Hepatocyte (in vitro differentiated cells): ENCODE measurements around the gene DIPK1A. TPM values are rescaled to one million over a fixed set of nuclear protein-coding genes. Genes with fewer than 3 reads are reported as not detected.
A peak's percentile ranks its signal among the peaks of the same experiment; 100 is the strongest.

Source experiments
- DNase-seq: peaks from one replicate; pipeline ENCODE4 v3.0.0-alpha.2; 2016; ENCODE audit warnings: low spot score
- H2AFZ ChIP-seq: fragments of 200-600 bp; sonication (generic); 2 replicates; pipeline ENCODE4 v1.6.0; 2016; ENCODE audit warnings: antibody characterized with exemption, mild to moderate bottlenecking
- H3K27ac ChIP-seq: fragments of 200-600 bp; sonication (generic); 2 replicates; pipeline ENCODE4 v1.5.1; 2016; ENCODE audit warnings: mild to moderate bottlenecking
- H3K27me3 ChIP-seq: fragments of 200-600 bp; sonication (generic); 2 replicates; pipeline ENCODE4 v1.6.1; 2016
- H3K36me3 ChIP-seq: fragments of 200-600 bp; sonication (generic); replicated peaks from 2 replicates; pipeline ENCODE4 v1.5.1; 2016; ENCODE audit warnings: low read depth; ENCODE audit not compliant: insufficient read depth
- H3K4me1 ChIP-seq: fragments of 200-600 bp; sonication (generic); 2 replicates; pipeline ENCODE4 v1.5.1; 2016; ENCODE audit warnings: mild to moderate bottlenecking, moderate library complexity; ENCODE audit not compliant: insufficient read depth
- H3K4me2 ChIP-seq: fragments of 200-600 bp; sonication (generic); 2 replicates; pipeline ENCODE4 v1.6.0; 2016
- H3K4me3 ChIP-seq: fragments of 200-600 bp; sonication (generic); 2 replicates; pipeline ENCODE4 v1.5.1; 2016; ENCODE audit warnings: mild to moderate bottlenecking
- H3K79me2 ChIP-seq: fragments of 200-600 bp; sonication (generic); 2 replicates; pipeline ENCODE4 v1.6.0; 2017; ENCODE audit warnings: mild to moderate bottlenecking
- H3K9me2 ChIP-seq: fragments of 200-600 bp; sonication (generic); replicated peaks from 2 replicates; pipeline ENCODE4 v1.6.0; 2017; ENCODE audit warnings: mild to moderate bottlenecking; ENCODE audit not compliant: insufficient read depth
- H3K9me3 ChIP-seq: fragments of 200-600 bp; sonication (generic); 2 replicates; pipeline ENCODE4 v1.5.1; 2016; ENCODE audit warnings: low read depth, mild to moderate bottlenecking
- H4K20me1 ChIP-seq: fragments of 200-600 bp; sonication (generic); 2 replicates; pipeline ENCODE4 v1.6.0; 2016; ENCODE audit warnings: mild to moderate bottlenecking; ENCODE audit not compliant: insufficient read depth, poor library complexity, severe bottlenecking
- EZH2 ChIP-seq: fragments of 200-600 bp; sonication (generic); IDR thresholded peaks from 2 replicates; pipeline ENCODE4 v1.6.1; 2016; ENCODE audit warnings: antibody characterized with exemption, mild to moderate bottlenecking, borderline replicate concordance
- EZH2phosphoT487 ChIP-seq: fragments of 200-600 bp; sonication (generic); IDR thresholded peaks from one replicate; pipeline ENCODE4 v1.6.1; 2018; ENCODE audit warnings: antibody characterized with exemption, mild to moderate bottlenecking, low read depth, moderate library complexity; ENCODE audit not compliant: unreplicated experiment, severe bottlenecking
- WGBS: methylation state at CpG from one replicate; pipeline ENCODE4 v1.1.6; 2016; ENCODE audit warnings: low lambda C conversion rate; ENCODE audit errors: missing lambda C conversion rate; 5-methylcytosine and 5-hydroxymethylcytosine counted together
- polyA plus RNA-seq: library from polyadenylated mRNA; unstranded; fragments of >200 nt; fragmentation: Nextera tagmentation; extraction: Ambion mirVana; gene quantifications from 2 replicates; pipeline ENCODE4 v1.2.1, GENCODE V29; 2016
- total RNA-seq: library from RNA; depleted of rRNA; stranded (reverse); fragments of >200 nt; gene quantifications from 2 replicates; pipeline ENCODE4 v1.2.3, GENCODE V29; 2014
- TF ChIP-seq, protein P1 (sequence below): fragments of 200-600 bp; sonication (generic); IDR thresholded peaks from 2 replicates; pipeline ENCODE4 v1.5.1; 2016; ENCODE audit warnings: antibody characterized with exemption, mild to moderate bottlenecking; ENCODE audit not compliant: poor library complexity

The DIPK1A gene
- total RNA-seq (19.7 and 21.2 TPM in 2 replicates), polyA plus RNA-seq (16.1 and 18.0 TPM in 2 replicates)

DNA sequence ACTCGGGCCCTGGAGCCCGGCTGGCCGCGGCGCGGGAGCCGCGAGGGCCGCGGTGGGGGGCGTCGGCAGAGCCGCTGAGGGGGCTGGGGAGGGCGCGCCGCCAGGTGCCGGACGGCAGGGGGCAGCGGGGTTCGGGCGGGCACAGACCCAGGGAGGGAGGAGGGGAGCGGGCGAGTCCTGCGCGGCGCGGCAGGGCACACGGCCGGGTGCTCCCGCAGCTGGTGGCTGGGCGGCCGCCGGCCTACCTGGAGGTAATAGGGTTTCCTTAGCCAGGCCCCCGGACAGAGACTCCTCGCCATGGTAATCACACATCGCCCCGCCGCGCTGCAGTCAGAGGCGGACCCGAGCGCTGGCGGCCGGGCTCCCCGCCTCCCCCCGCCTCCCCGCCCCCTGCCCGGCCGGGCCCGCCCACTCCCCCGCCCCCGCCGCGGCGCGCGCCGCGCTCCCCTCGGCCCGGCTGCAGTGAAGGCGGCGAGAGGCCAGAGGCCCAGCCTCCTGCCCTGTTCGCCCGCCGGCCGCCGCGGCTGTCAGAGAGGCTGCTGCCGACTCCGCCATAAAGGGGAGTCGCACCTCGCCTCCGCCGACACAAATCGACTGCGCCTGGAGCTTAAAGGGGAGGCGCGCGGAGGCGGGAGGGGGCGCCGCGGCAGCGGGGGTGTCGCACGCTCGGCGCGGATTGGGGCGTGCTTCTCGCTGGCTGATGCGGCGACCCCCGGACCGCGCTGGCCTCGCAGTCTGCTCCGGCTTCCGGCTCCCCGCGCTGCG, at the start of gene DIPK1A:
Gene DIPK1A, minus strand, starts transcription at position 332 of the 765 bp plus-strand sequence. Its CDS starts 33 bp downstream, at position 299.
- DNase-seq, result peak; percentile 90
- no peaks in the 10 kb centered on the region for H3K9me3 ChIP-seq
- H3K9me2 ChIP-seq, result no peaks in the 10 kb centered on the region
- no peaks in the 10 kb centered on the region for H3K27me3 ChIP-seq
- no peaks in the 10 kb centered on the region for H3K36me3 ChIP-seq
- H3K4me2 ChIP-seq, result peak within 1 kb of the TSS; percentile 82
- TF ChIP-seq EZH2phosphoT487, result no peak
- TF ChIP-seq EZH2, result no peak
- TF ChIP-seq, protein P1, sequence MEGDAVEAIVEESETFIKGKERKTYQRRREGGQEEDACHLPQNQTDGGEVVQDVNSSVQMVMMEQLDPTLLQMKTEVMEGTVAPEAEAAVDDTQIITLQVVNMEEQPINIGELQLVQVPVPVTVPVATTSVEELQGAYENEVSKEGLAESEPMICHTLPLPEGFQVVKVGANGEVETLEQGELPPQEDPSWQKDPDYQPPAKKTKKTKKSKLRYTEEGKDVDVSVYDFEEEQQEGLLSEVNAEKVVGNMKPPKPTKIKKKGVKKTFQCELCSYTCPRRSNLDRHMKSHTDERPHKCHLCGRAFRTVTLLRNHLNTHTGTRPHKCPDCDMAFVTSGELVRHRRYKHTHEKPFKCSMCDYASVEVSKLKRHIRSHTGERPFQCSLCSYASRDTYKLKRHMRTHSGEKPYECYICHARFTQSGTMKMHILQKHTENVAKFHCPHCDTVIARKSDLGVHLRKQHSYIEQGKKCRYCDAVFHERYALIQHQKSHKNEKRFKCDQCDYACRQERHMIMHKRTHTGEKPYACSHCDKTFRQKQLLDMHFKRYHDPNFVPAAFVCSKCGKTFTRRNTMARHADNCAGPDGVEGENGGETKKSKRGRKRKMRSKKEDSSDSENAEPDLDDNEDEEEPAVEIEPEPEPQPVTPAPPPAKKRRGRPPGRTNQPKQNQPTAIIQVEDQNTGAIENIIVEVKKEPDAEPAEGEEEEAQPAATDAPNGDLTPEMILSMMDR, result no peak
- WGBS, result 1% methylated on average over 18 of the region's 103 CpGs
- H3K27ac ChIP-seq, result peak within 1 kb of the TSS; percentile 98
- peak within 1 kb of the TSS; percentile 89 for H3K4me3 ChIP-seq
- H2AFZ ChIP-seq, result peak within 1 kb of the TSS; percentile 98
- H3K79me2 ChIP-seq, result peaks cover 28% of the 10 kb centered on the region
- H4K20me1 ChIP-seq, result no peaks in the 10 kb centered on the region
- H3K4me1 ChIP-seq, result peaks cover 26% of the 10 kb centered on the region

- Histone ChIP-seq H2AFZ (no peak overlapping the region), H4K20me1 (no peaks in the 10 kb centered on the region), H3K4me2 (no peak overlapping the region), H3K27ac (no peak overlapping the region), H3K79me2 (no peaks in the 10 kb centered on the region), H3K9me2 (no peaks in the 10 kb centered on the region), H3K27me3 (no peaks in the 10 kb centered on the region), H3K4me3 (no peak overlapping the region), H3K9me3 (no peaks in the 10 kb centered on the region), H3K4me1 (no peaks in the 10 kb centered on the region), H3K36me3 (no peaks in the 10 kb centered on the region)
- DNase-seq, result no peak
- 58% methylated on average over 6 of the region's 6 CpGs for WGBS
- no peak for TF ChIP-seq EZH2
- TF ChIP-seq EZH2phosphoT487, result no peak
- TF ChIP-seq, protein P1, result no peak
Measured at GRCh38 chr1:93007941-93008577, 46.8 kb upstream of the DIPK1A start.

DNA sequence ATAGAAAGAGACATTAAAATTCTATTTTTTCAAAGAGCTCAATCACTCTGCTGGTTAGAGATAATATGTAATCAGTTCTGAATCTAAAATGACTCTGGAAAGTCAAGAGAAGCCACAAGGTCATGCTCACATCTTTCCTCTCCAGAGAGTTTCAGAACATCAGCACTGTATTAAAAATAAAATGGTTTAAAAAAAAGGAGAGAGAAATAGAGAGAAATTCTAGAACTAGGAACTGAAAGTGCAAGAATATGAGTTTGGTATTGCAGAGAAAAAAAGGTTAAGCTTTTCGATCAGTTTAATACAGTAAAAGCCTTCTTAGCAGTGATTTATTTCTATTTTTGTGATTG, 44.0 kb upstream of the DIPK1A start:
- Histone ChIP-seq H2AFZ (no peak overlapping the region), H4K20me1 (no peaks in the 10 kb centered on the region), H3K4me3 (no peak overlapping the region), H3K27ac (no peak overlapping the region), H3K27me3 (no peaks in the 10 kb centered on the region), H3K9me2 (no peaks in the 10 kb centered on the region), H3K9me3 (no peaks in the 10 kb centered on the region), H3K4me2 (no peak overlapping the region), H3K36me3 (no peaks in the 10 kb centered on the region), H3K4me1 (no peaks in the 10 kb centered on the region), H3K79me2 (no peaks in the 10 kb centered on the region)
- no peak for TF ChIP-seq EZH2
- no peak for TF ChIP-seq EZH2phosphoT487
- TF ChIP-seq, protein P1, result no peak
- 100% methylated on average over 1 of the region's 1 CpG for WGBS
- DNase-seq, result no peak
